ENCODE results near the gene USP15.
"Not testable (repeated sequence)": the region's sequence is repeated elsewhere in the genome, so short reads cannot be mapped to it uniquely, and the experiment has no call there.

DNA sequence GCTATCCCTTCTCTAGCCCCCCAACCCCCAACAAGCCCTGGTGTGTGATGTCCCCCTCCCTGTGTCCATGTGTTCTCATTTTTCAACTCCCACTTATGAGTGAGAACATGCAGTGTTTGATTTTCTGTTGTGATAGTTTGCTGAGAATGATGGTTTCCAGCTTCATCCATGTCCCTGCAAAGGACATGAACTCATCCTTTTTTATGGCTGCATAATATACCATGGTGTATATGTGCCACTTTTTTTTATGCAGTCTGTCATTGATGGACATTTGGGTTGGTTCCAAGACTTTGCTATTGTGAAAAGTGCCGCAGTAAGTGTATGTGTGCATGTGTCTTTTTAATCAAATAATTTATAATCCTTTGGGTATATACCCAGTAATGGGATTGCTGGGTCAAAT, 104.5 kb downstream of the USP15 start:
- TF ChIP-seq, protein P1, sequence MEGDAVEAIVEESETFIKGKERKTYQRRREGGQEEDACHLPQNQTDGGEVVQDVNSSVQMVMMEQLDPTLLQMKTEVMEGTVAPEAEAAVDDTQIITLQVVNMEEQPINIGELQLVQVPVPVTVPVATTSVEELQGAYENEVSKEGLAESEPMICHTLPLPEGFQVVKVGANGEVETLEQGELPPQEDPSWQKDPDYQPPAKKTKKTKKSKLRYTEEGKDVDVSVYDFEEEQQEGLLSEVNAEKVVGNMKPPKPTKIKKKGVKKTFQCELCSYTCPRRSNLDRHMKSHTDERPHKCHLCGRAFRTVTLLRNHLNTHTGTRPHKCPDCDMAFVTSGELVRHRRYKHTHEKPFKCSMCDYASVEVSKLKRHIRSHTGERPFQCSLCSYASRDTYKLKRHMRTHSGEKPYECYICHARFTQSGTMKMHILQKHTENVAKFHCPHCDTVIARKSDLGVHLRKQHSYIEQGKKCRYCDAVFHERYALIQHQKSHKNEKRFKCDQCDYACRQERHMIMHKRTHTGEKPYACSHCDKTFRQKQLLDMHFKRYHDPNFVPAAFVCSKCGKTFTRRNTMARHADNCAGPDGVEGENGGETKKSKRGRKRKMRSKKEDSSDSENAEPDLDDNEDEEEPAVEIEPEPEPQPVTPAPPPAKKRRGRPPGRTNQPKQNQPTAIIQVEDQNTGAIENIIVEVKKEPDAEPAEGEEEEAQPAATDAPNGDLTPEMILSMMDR (optimal IDR thresholded peaks at IDR 0.05 in 1 of 3, IDR thresholded peaks at IDR 0.05 in 1 of 3, conservative IDR thresholded peaks at IDR 0.05 in 1 of 3; ENCODE audit: extremely low read depth in 1 of 3, insufficient read depth in 2 of 3, low read length in 3 of 3): not testable (repeated sequence)
- TF ChIP-seq EZH2 (IDR thresholded peaks at IDR 0.05; ENCODE audit: low read length): not testable (repeated sequence)
